Mesodermal cell (in vitro differentiated cells): ENCODE data around the gene GDAP2.
"Not testable (repeated sequence)": the region's sequence is repeated elsewhere in the genome, so short reads cannot be mapped to it uniquely, and the experiment has no call there.

ENCODE experiments used
- H3K27ac ChIP-seq: 2 replicates; pipeline ENCODE4 v1.7.0; 2013; ENCODE audit warnings: mild to moderate bottlenecking, low read depth, low read length, moderate library complexity; ENCODE audit not compliant: severe bottlenecking
- H3K36me3 ChIP-seq: 2 replicates; pipeline ENCODE4 v1.7.1; 2013; ENCODE audit warnings: mild to moderate bottlenecking, low read length, moderate library complexity; ENCODE audit not compliant: control insufficient read depth, insufficient read depth
- H3K4me1 ChIP-seq: one replicate; pipeline ENCODE4 v1.7.1; 2013; ENCODE audit warnings: mild to moderate bottlenecking, low read length; ENCODE audit not compliant: insufficient read depth, control insufficient read depth, poor library complexity, severe bottlenecking
- H3K4me3 ChIP-seq: 2 replicates; pipeline ENCODE4 v1.7.0; 2013; ENCODE audit warnings: low read length, control low read depth, mild to moderate bottlenecking; ENCODE audit not compliant: insufficient read depth, poor library complexity, severe bottlenecking; ENCODE audit errors: extremely low read depth
- H3K9me3 ChIP-seq: 2 replicates; pipeline ENCODE4 v1.7.1; 2013; ENCODE audit warnings: mild to moderate bottlenecking, low read length, moderate library complexity; ENCODE audit not compliant: control insufficient read depth
- WGBS, 2 experiments: methylation state at CpG; one replicate each; pipeline ENCODE4 v1.1.5; 2013; ENCODE audit warnings: missing lambda C conversion rate in 2 of 2; ENCODE audit not compliant: insufficient coverage in 2 of 2; 5-methylcytosine and 5-hydroxymethylcytosine counted together

Gene GDAP2

GRCh38 chr1:117871013-117871412, 58.4 kb downstream of the GDAP2 start:
- no peaks in the 10 kb centered on the region for H3K9me3 ChIP-seq
- H3K27ac ChIP-seq, result no peak overlapping the region
- no peaks in the 10 kb centered on the region for H3K4me1 ChIP-seq
- H3K36me3 ChIP-seq, result peaks cover 48% of the 10 kb centered on the region
- H3K4me3 ChIP-seq, result no peak overlapping the region

- no peaks in the 10 kb centered on the region for H3K4me1 ChIP-seq
- H3K36me3 ChIP-seq, result peaks cover 8% of the 10 kb centered on the region
- no peak overlapping the region for H3K4me3 ChIP-seq
- 93% methylated on average over 2 of the region's 2 CpGs for WGBS, 2 experiments
- H3K27ac ChIP-seq, result no peak overlapping the region
- no peaks in the 10 kb centered on the region for H3K9me3 ChIP-seq
Measured at GRCh38 chr1:117861694-117862093, 67.7 kb downstream of the GDAP2 start.

DNA sequence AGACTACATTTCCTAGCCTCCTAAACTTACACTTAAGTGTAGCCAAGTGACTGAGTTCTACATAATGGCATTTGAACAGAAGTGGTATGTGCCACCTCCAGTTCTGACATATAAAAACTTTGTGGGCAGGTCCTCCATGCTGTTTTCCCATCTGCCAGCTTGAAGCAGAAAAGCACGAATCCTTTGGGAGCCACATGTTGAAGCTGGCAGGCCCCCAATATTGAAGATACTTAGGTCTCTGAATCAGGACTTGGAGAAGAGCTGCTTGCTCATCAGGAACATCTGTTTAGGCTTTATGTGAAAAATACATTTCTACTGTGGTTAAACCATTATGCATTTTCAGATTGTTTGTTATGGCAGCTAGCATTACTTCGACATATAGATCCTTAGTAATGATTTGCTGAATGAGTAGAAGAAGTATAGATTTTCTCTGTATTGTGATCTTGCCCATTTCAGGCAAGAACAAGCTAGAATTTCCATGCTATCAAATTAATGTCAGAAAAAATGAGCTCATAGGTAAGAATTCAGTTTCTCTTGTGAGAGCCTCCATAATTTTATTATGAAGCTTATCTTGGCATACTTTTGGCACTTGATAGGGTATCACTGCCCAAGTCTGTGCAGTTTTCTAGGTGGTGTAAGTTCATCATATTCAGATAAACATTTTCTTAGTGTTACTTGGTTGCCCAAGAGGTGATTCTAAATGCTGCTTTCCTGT, 68.4 kb downstream of the GDAP2 start:
- Histone ChIP-seq H3K36me3 (peaks cover 3% of the 10 kb centered on the region), H3K4me3 (no peak overlapping the region), H3K9me3 (no peaks in the 10 kb centered on the region), H3K27ac (no peak overlapping the region), H3K4me1 (no peaks in the 10 kb centered on the region)
- WGBS, 2 experiments, result 90 to 100% methylated on average over 1 of the region's 2 CpGs

GRCh38 chr1:117859901-117860300, 69.5 kb downstream of the GDAP2 start:
- no peak overlapping the region for H3K4me3 ChIP-seq
- H3K4me1 ChIP-seq, result no peaks in the 10 kb centered on the region
- H3K27ac ChIP-seq, result no peak overlapping the region
- WGBS, 2 experiments, result 92 to 98% methylated on average over 2 to 4 of the region's 4 CpGs
- H3K36me3 ChIP-seq, result no peaks in the 10 kb centered on the region
- no peaks in the 10 kb centered on the region for H3K9me3 ChIP-seq

- no CpG with 5 or more reads among the region's 3 CpGs for WGBS, 2 experiments
- Histone ChIP-seq H3K9me3 (no peaks in the 10 kb centered on the region), H3K4me3 (no peak overlapping the region), H3K36me3 (no peaks in the 10 kb centered on the region), H3K27ac (no peak overlapping the region), H3K4me1 (no peaks in the 10 kb centered on the region)
Measured at GRCh38 chr1:117857418-117857817, 72.0 kb downstream of the GDAP2 start.

- no peaks in the 10 kb centered on the region for H3K4me1 ChIP-seq
- H3K36me3 ChIP-seq, result no peaks in the 10 kb centered on the region
- H3K4me3 ChIP-seq, result no peak overlapping the region
- no CpG with 5 or more reads among the region's 1 CpG for whole genome bisulfite sequencing, 2 experiments
- H3K9me3 ChIP-seq, result no peaks in the 10 kb centered on the region
- H3K27ac ChIP-seq, result no peak overlapping the region
Measured at GRCh38 chr1:117852853-117853553, 76.4 kb downstream of the GDAP2 start.

GRCh38 chr1:117851687-117852086, 77.7 kb downstream of the GDAP2 start:
- Histone ChIP-seq H3K36me3 (no peaks in the 10 kb centered on the region), H3K27ac (no peak overlapping the region), H3K9me3 (no peaks in the 10 kb centered on the region), H3K4me3 (no peak overlapping the region), H3K4me1 (no peaks in the 10 kb centered on the region)
- no CpG with 5 or more reads among the region's 2 CpGs for WGBS, 2 experiments

DNA sequence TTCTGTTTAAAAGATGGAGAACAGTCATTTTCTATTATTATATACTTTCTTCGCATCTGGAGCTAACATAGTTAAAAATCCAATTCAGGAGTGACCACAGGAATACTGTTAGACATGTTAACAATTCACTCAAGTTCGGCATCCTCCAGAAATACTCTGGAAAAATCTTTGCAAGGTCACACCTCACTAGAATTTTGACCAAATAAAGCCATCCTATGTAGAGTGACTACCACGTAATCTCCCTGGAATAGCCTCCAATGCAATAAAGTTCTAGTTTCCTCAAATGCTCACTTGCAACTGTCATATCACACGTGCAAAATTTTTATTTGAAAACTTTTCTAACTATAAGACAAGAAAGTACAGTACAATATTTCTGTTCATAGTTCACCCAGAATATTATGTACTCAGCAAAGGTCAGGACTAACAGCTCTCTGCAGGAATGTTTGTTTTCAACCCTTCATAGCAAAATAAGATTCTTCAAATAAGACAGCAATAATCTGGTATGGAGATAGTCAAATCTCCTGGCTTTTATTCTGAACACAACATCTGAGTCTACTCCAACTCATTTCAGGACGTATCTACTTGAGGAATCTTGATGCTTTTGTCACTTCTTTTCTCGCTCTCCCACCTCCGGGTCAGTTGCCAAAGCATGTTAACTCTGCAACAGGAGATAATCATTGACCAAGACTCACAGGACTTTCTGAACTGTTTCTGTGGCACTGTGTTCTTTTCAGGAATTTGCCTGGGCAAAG, 82.6 kb downstream of the GDAP2 start:
- Histone ChIP-seq H3K36me3 (no peaks in the 10 kb centered on the region), H3K27ac (no peak overlapping the region), H3K9me3 (no peaks in the 10 kb centered on the region), H3K4me1 (no peaks in the 10 kb centered on the region), H3K4me3 (no peak overlapping the region)
- WGBS, 2 experiments, result 87 to 94% methylated on average over 5 to 6 of the region's 7 CpGs

- not testable (repeated sequence) for H3K27ac ChIP-seq, H3K36me3 ChIP-seq, H3K4me3 ChIP-seq, H3K4me1 ChIP-seq, H3K9me3 ChIP-seq
Measured at GRCh38 chr1:117844478-117844877, 84.9 kb downstream of the GDAP2 start.

DNA sequence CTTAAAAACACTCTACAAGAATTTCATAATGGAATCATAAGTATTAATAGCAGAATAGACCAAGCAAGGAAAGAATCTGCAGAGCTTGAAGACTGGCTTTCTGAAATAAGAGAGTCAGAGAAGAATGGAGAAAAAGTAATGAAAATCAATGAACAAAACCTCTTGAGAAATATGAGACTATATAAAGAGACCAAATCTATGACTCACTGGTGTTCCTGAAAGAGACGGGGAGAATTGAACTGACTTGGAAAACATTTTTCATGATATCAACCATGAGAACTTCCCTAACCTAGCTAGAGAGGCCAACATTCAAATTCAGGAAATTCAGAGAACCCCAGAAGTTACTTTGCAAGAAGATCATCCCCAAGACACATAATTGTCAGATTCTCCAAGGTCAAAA, 85.6 kb downstream of the GDAP2 start:
- H3K4me3 ChIP-seq, result no peak overlapping the region
- no peaks in the 10 kb centered on the region for H3K4me1 ChIP-seq
- no peaks in the 10 kb centered on the region for H3K36me3 ChIP-seq
- no peak overlapping the region for H3K27ac ChIP-seq
- H3K9me3 ChIP-seq, result no peaks in the 10 kb centered on the region
- no CpG with 5 or more reads among the region's 1 CpG for WGBS, 2 experiments
